OCI-LY1 (cell line): ENCODE results near the gene VAMP4.

Experiments used
- H2AFZ ChIP-seq: fragments of 200-600 bp; sonication (generic), shearing (Covaris generic); 2 replicates; pipeline ENCODE4 v1.6.0; 2014; ENCODE audit warnings: antibody characterized with exemption, mild to moderate bottlenecking, low read length
- H3F3A ChIP-seq: fragments of 200-600 bp; sonication (generic), shearing (Covaris generic); 2 replicates; pipeline ENCODE4 v1.6.0; 2014; ENCODE audit warnings: mild to moderate bottlenecking, antibody characterized with exemption, low read length, moderate library complexity; ENCODE audit not compliant: insufficient read depth
- H3K27ac ChIP-seq: fragments of 200-600 bp; sonication (generic); 2 replicates; pipeline ENCODE4 v1.5.1; 2014; ENCODE audit warnings: low read length, mixed run types, mild to moderate bottlenecking, low read depth; ENCODE audit not compliant: poor library complexity, severe bottlenecking
- H3K27me3 ChIP-seq: fragments of 200-600 bp; sonication (generic); 2 replicates; pipeline ENCODE4 v1.6.0; 2014; ENCODE audit warnings: antibody characterized with exemption, mild to moderate bottlenecking, low read length, moderate library complexity; ENCODE audit not compliant: insufficient read depth
- H3K36me3 ChIP-seq: fragments of 200-600 bp; sonication (generic); 2 replicates; pipeline ENCODE4 v1.6.1; 2014; ENCODE audit warnings: mild to moderate bottlenecking, antibody characterized with exemption, low read length, moderate library complexity, mixed read lengths; ENCODE audit not compliant: insufficient read depth
- H3K4me1 ChIP-seq: fragments of 200-600 bp; sonication (generic); 2 replicates; pipeline ENCODE4 v1.5.1; 2014; ENCODE audit warnings: mild to moderate bottlenecking, low read length, moderate library complexity; ENCODE audit not compliant: insufficient read depth, severe bottlenecking
- H3K4me2 ChIP-seq: fragments of 200-600 bp; sonication (generic), shearing (Covaris generic); 2 replicates; pipeline ENCODE4 v1.6.1; 2014; ENCODE audit warnings: low read length
- H3K4me3 ChIP-seq: fragments of 200-600 bp; sonication (generic); 2 replicates; pipeline ENCODE4 v1.5.1; 2014; ENCODE audit warnings: low read length, low read depth, mild to moderate bottlenecking, mixed read lengths; ENCODE audit not compliant: poor library complexity, severe bottlenecking
- H3K79me2 ChIP-seq: fragments of 200-600 bp; shearing (Covaris generic); 2 replicates; pipeline ENCODE4 v1.6.1; 2016; ENCODE audit warnings: mixed run types, low read length, mixed read lengths; ENCODE audit not compliant: insufficient read depth
- H3K9ac ChIP-seq: fragments of 200-600 bp; sonication (generic), shearing (Covaris generic); 2 replicates; pipeline ENCODE4 v1.6.1; 2014; ENCODE audit warnings: mild to moderate bottlenecking, low read length, mixed read lengths
- H3K9me2 ChIP-seq: fragments of 200-600 bp; sonication (generic), shearing (Covaris generic); 2 replicates; pipeline ENCODE4 v1.6.1; 2014; ENCODE audit warnings: low read depth, mild to moderate bottlenecking, low read length, mixed read lengths
- H3K9me3 ChIP-seq: fragments of 200-600 bp; shearing (Covaris generic); 2 replicates; pipeline ENCODE4 v1.6.1; 2014; ENCODE audit warnings: low read length, mixed read lengths
- H4K20me1 ChIP-seq: fragments of 200-600 bp; sonication (generic), shearing (Covaris generic); 2 replicates; pipeline ENCODE4 v1.6.0; 2016; ENCODE audit warnings: mild to moderate bottlenecking, low read length; ENCODE audit not compliant: insufficient read depth
- CTCF ChIP-seq: fragments of 200-600 bp; sonication (generic), shearing (Covaris generic); IDR thresholded peaks from 2 replicates; pipeline ENCODE4 v1.5.1; 2017; ENCODE audit warnings: mild to moderate bottlenecking, antibody characterized with exemption, low read length, moderate library complexity, mixed read lengths
- EZH2 ChIP-seq: fragments of 200-600 bp; sonication (generic), shearing (Covaris generic); IDR thresholded peaks from 2 replicates; pipeline ENCODE4 v1.8.0; 2017; ENCODE audit warnings: borderline replicate concordance, mixed run types, mild to moderate bottlenecking, antibody characterized with exemption, low read length, moderate library complexity, mixed read lengths

The VAMP4 gene

GRCh38 chr1:171664976-171665375 lies 76.9 kb downstream of the VAMP4 start:
- Histone ChIP-seq H3K27ac (no peak overlapping the region), H3K4me2 (no peak overlapping the region)

GRCh38 chr1:171663854-171664575 lies 77.8 kb downstream of the VAMP4 start:
- Histone ChIP-seq H3K79me2 (no peaks in the 10 kb centered on the region), H3K27me3 (no peaks in the 10 kb centered on the region), H3K4me2 (no peak overlapping the region), H3F3A (no peaks in the 10 kb centered on the region), H3K27ac (no peak overlapping the region), H2AFZ (no peak overlapping the region), H4K20me1 (no peaks in the 10 kb centered on the region), H3K9me3 (no peaks in the 10 kb centered on the region), H3K4me1 (no peaks in the 10 kb centered on the region), H3K9ac (no peak overlapping the region), H3K9me2 (no peaks in the 10 kb centered on the region), H3K4me3 (no peak overlapping the region), H3K36me3 (no peaks in the 10 kb centered on the region)
- no peak for TF ChIP-seq EZH2
- TF ChIP-seq CTCF, result no peak

More at GRCh38 chr1:171664976-171665375, 76.9 kb downstream of the VAMP4 start:
- Histone ChIP-seq H2AFZ (no peak overlapping the region), H3K36me3 (no peaks in the 10 kb centered on the region), H3K27me3 (no peaks in the 10 kb centered on the region), H3K9me3 (no peaks in the 10 kb centered on the region), H3K9ac (no peak overlapping the region), H3F3A (no peaks in the 10 kb centered on the region), H4K20me1 (no peaks in the 10 kb centered on the region), H3K4me3 (no peak overlapping the region), H3K4me1 (no peaks in the 10 kb centered on the region), H3K9me2 (no peaks in the 10 kb centered on the region), H3K79me2 (no peaks in the 10 kb centered on the region)
- TF ChIP-seq EZH2, result no peak
- no peak for TF ChIP-seq CTCF

- Histone ChIP-seq H2AFZ (no peak overlapping the region), H3K9me2 (no peaks in the 10 kb centered on the region), H3K9ac (no peak overlapping the region)
Measured at GRCh38 chr1:171663036-171663853, 78.6 kb downstream of the VAMP4 start.

More at GRCh38 chr1:171663036-171663853, 78.6 kb downstream of the VAMP4 start:
- Histone ChIP-seq H3K27ac (no peak overlapping the region), H3K79me2 (no peaks in the 10 kb centered on the region), H3K4me1 (no peaks in the 10 kb centered on the region), H3K27me3 (no peaks in the 10 kb centered on the region), H4K20me1 (no peaks in the 10 kb centered on the region), H3K4me3 (no peak overlapping the region), H3K9me3 (no peaks in the 10 kb centered on the region), H3K4me2 (no peak overlapping the region), H3K36me3 (no peaks in the 10 kb centered on the region), H3F3A (no peaks in the 10 kb centered on the region)
- no peak for TF ChIP-seq EZH2
- TF ChIP-seq CTCF, result no peak
